GM20431 (cell line): Measurements from ENCODE around the gene ARHGEF10L.

Experiments
- in situ Hi-C: fragments of 300-500 bp; cut with MseI, MboI; formaldehyde crosslinking; loops from one replicate; pipeline ENCODE4 v1.15.0; 2020; ENCODE audit warnings: low sequenced_read_pairs; ENCODE audit not compliant: unreplicated experiment

ARHGEF10L gene

GRCh38 chr1:17643861-17644703, 104.6 kb downstream of the ARHGEF10L start:
- in situ Hi-C loops, result no loop called here

GRCh38 chr1:17645068-17645911, 105.8 kb downstream of the ARHGEF10L start:
- in situ Hi-C loops, result no loop called here

GRCh38 chr1:17646444-17647280, 107.2 kb downstream of the ARHGEF10L start:
- in situ Hi-C loops, result no loop called here

- in situ Hi-C loops, result no loop called here
Observed at GRCh38 chr1:17648457-17649145, 109.1 kb downstream of the ARHGEF10L start.

- in situ Hi-C loops, result no loop called here
Observed at GRCh38 chr1:17649371-17650106, 110.0 kb downstream of the ARHGEF10L start.

- in situ Hi-C loops, result no loop called here
Observed at GRCh38 chr1:17653276-17653675, 113.8 kb downstream of the ARHGEF10L start.

GRCh38 chr1:17653728-17654351, 114.3 kb downstream of the ARHGEF10L start:
- in situ Hi-C loops, result no loop called here

GRCh38 chr1:17654519-17654918, 115.0 kb downstream of the ARHGEF10L start:
- in situ Hi-C loops, result no loop called here

- in situ Hi-C loops, result no loop called here
Observed at GRCh38 chr1:17655169-17655568, 115.7 kb downstream of the ARHGEF10L start.

- in situ Hi-C loops, result no loop called here
Observed at GRCh38 chr1:17655922-17656321, 116.4 kb downstream of the ARHGEF10L start.

- in situ Hi-C loops, result no loop called here
Observed at GRCh38 chr1:17657436-17657835, 117.9 kb downstream of the ARHGEF10L start.

GRCh38 chr1:17658837-17659236, 119.3 kb downstream of the ARHGEF10L start:
- in situ Hi-C loops, result no loop called here

- in situ Hi-C loops, result no loop called here
Observed at GRCh38 chr1:17661546-17662157, 122.2 kb downstream of the ARHGEF10L start.

- in situ Hi-C loops, result no loop called here
Observed at GRCh38 chr1:17662296-17662695, 122.8 kb downstream of the ARHGEF10L start.

- in situ Hi-C loops, result no loop called here
Observed at GRCh38 chr1:17662786-17663185, 123.3 kb downstream of the ARHGEF10L start.

- in situ Hi-C loops, result no loop called here
Observed at GRCh38 chr1:17663646-17664045, 124.1 kb downstream of the ARHGEF10L start.

GRCh38 chr1:17664322-17664721, 124.8 kb downstream of the ARHGEF10L start:
- in situ Hi-C loops, result no loop called here

GRCh38 chr1:17665054-17665453, 125.6 kb downstream of the ARHGEF10L start:
- in situ Hi-C loops, result no loop called here
